HG03378 (cell line): Measurements from ENCODE around the gene LYZL4.

Experiments used
- ATAC-seq: cut with Tn5 transposase; IDR thresholded peaks from one replicate; pipeline ENCODE4 v1.9.1; 2021; ENCODE audit warnings: mild to moderate bottlenecking, moderate library complexity; ENCODE audit not compliant: unreplicated experiment

Gene LYZL4

DNA sequence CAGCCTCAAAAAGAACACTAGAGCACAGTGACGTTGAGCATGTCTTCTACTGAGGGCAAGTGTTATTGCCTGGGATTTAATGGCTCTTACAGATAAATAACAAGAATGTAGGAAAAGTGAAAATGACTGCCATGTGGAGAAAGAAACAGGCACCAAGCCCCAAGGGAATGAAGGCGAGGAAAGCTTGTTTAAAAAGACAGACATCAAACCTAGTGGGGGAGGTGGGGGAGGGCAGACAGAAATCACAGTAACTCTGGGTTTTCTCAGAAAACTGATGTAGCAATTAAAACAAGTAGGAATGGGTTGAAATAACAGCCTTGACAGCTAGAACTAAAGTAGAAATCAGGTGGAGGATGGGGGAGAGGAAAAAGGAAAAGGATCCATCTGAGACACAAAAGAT lies 18.4 kb upstream of the LYZL4 start:
- ATAC-seq = no peak

GRCh38 chr3:42425736-42426407 lies 15.5 kb upstream of the LYZL4 start:
- no peak for ATAC-seq

- no peak for ATAC-seq
Measured at GRCh38 chr3:42424911-42425310, 14.5 kb upstream of the LYZL4 start.

DNA sequence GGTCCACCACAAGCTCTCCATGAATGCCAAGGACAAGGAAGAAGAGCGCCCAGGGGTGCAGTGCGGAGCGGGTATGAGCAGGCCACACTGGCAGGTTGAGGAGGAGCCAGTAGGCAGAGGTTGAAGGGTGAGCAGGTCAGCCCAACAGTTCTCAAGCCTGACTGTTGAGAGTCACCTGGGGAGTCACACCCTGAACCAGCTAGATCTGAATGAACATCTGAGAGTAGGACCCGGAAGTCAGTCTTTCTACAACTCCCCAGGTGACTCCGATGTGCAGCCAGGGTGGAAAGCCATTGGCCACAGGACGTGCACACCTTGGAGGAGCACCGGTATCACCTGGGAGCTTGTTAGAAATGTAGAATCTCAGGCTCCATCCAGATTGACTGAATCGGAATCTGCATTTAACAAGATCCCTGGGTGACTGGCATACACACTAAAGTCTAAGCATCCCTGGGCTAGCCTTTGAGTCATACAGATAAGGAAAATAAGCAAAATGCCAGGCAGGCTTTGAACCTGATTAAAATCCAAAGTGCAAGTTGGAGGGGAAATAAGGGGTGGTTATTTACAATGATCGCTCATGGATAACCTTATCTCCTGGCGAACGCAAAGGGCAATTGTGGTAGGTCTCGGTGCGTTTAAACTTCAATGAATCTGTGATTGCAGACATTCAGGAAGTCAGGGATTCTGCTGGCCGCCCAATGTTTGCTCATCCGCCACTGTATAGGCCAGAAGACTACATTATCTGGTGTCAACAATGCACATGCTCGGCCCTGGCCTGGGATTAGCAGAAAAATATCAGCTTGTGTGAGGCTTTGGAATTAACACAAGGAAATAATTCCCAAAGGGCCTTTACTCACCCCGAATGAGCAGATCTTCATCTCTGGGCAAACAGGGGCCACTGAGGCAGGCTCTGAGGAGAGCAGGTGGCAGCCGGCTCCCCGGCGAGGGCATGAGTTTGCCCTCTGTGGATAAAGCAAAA lies 11.7 kb upstream of the LYZL4 start:
- no peak for ATAC-seq

DNA sequence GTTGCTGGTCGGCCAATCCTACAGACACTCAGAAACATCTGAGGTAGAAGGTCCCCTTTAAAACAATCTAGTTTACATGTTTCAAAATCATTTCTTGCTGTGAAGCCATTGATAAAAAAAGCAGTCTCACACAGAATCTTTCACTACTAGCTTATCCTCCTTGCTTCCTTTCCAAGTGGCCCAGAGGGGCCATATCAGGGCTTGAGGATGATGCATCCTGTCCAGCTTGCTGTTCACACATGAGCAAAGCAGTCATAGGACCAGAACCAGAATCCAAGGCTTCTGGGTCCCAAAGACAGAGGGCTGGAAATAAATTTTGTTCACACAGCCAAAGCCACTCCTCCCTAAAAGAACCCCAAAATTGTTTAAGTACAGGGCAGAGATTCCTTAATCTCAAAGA lies 9.2 kb upstream of the LYZL4 start:
- no peak for ATAC-seq

DNA sequence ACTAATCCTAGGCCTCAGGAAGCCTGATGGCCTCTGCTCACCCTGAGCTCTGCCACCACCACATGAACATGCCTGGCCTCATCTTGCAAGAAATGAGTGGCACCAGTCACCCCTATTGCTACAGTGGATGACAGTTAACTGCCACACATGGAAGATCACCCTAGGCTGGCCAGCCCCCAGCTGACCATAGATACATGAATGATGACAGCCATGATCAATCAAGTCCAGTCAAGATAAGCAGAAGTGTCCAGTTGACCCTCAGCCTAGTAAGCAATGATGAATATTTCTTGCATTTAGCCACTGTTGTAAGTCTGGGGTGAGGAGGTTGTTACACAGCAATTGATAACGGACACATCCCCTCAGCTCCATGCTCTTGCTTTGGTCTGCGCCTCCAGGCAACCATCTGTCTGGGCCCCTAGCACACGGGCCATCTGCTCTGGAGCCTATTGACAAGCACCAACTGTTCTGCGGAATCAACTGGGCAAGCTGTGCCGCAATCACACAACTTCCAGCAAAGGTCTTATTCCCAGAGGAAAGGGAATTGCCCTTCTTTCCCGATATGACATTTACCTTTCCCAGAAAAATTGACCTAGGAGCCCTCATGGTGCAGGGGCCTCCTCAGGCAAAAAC lies 2.2 kb upstream of the LYZL4 start:
- no peak for ATAC-seq

DNA sequence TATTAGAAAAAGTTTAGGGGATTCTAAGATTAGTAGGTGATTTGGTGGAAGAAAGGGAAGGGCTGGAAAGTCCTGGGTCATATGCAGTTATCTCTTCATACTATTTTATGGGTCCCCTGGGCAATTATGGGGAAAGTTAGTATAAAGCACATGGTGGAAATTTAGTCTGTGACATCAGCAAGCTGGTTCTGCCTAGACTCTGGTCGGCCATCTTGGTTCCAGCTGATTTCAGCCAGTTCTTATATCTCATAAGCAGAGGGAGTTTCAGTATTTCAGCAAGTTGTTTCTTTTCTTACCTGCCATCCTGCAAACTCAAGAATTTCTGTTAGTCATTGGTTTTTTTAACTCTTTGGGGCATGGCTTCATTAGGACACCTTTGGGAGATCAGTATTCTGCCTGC lies 1.0 kb upstream of the LYZL4 start:
- ATAC-seq = no peak

- no peak for ATAC-seq
Measured at GRCh38 chr3:42408156-42408555, 2.3 kb downstream of the LYZL4 start.

GRCh38 chr3:42406727-42407450 lies 3.5 kb downstream of the LYZL4 start:
- ATAC-seq = no peak

DNA sequence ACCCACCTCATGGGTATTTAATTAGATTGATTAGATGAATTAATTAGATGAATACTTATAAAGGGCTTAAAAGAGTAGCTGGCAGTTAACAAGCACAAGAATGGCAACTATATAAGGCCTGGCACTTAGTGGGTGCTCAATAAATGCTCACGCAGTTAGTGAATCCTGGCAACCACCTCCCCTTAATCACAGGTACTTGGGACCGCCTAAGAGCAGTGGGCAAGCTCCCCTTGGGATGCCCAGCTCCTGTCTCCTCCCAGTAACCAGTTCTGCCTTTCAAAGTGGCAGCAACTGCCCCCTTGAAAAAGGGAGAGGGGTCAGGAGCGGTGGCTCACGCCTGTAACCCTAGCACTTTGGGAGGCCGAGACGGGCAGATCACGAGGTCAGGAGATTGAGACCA lies 4.6 kb downstream of the LYZL4 start:
- ATAC-seq = no peak

DNA sequence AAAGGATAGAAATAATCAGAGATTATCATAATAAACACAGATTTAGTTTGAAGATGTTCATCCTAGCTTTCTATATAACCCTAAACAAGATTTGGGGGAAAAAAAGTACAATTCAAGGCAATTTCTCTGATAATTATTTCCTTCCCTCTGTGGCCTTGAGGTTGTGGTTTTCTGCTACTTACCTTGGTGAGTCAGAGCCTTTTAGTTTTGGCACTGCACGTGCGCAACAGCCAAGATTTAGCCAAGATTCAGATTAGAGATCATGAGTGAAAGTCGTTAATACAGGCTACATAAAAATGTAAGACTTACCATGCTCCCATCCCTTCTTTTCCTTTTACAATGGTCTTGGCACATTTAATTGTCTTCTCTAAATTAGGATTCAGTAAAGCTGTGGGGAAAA lies 6.7 kb downstream of the LYZL4 start:
- ATAC-seq = no peak

- ATAC-seq = no peak
Measured at GRCh38 chr3:42402394-42403096, 7.9 kb downstream of the LYZL4 start.

GRCh38 chr3:42398080-42398479 lies 12.3 kb downstream of the LYZL4 start:
- no peak for ATAC-seq

DNA sequence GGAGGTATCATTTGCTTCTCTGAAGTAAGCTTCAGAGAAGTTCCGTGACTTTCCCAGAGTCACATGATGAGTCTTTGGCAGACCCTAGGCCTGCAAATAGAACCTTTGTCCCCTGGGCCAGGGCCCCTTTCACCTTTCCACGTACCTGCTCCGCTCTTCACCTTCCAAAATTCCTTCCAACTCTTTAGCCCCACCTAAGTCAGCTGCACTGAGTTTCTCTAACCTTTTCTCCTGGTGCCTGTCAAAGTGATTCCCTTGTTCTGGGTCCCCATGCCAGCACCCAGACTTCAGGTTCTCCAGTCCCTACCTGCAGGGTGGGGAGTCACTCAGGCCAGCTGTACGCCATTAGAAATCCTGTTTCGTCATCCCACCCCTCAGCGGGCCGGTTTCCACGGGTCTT lies 12.8 kb downstream of the LYZL4 start:
- ATAC-seq = no peak

DNA sequence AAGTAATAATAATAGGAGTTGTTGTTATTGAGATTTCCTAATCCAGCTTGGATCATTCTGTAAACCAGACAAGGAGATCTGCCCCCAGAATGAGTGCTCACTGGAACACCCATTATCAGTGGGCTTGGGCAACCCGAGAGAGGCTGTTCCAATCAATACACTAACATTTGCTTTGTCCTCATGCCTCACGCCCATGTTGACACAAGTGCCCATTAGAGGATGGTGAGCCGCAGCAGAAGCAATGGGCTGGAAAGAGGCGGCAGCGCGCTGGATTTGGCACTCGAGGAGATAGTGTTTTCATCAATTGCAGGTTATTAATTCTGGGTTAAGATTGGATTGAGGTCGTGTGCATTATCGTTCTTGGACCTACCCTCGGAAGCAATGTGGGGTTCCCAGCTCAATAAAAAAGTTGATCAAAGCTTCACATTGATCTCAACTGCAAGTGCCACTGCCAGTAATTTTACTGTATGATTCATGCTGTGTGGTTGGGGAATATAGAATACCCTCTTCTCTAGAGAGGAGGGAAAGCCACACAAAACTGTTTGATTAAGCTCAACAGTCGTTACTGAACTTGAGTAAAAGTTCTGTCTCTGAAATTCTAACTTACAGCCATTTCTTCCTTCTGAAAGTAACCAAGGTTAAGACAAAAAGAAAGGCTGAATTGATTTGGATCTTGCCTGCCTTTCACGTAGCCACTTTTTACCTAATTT lies 15.7 kb downstream of the LYZL4 start:
- ATAC-seq = no peak

- no peak for ATAC-seq
Measured at GRCh38 chr3:42387802-42388651, 22.4 kb downstream of the LYZL4 start.

DNA sequence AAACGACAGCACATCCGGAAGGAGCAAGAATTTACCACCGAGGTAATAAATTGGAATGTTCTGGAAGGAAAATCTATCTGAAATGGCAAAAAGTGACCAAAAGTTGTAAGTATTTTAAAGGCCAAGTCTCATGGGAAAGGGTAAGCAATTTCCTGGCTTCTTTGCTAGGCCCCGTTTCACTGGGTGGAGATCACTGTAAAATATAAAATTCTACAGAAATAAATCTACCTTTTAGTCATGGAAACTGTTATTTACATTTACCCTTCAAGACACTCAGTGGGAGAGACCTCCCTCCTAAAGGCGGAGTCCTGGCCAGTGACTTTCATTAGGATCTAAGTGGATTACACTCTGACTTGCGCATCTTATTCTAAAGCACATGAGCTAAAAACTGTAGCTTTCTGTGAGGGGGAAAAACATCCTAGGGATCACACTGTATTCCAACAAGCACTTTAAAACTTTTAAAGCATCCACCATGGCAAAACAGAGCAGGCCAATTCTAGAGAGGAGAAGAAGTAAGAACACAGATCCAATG lies 28.8 kb downstream of the LYZL4 start:
- ATAC-seq = no peak

DNA sequence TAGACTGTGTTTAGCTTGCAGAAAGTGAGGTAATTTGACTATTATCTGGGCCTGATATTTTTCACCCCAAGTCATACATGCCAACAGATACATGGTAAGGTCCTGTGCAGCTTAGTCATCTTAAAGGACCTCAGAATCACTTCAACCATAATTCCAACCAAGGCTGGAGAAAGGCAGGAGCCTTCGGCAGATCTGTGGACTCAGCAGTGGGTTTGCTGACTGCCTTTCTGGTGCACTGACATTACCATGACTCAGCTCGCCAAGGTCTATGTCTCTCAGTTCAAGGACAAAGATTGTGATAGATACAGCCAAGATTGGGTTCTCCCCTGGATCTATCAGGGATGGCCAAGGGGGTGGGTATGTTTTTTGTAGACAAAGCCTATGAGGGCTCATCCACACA lies 32.7 kb downstream of the LYZL4 start:
- ATAC-seq = no peak

- no peak for ATAC-seq
Measured at GRCh38 chr3:42376344-42376798, 34.0 kb downstream of the LYZL4 start.
